Neural cell (in vitro differentiated cells): ENCODE data around the gene SMOC1.

ENCODE experiments used
- CTCF ChIP-seq: fragments of 450-650 bp; IDR thresholded peaks from 2 replicates; pipeline ENCODE4 v1.5.1; 2014; ENCODE audit warnings: antibody characterized with exemption, mild to moderate bottlenecking, moderate library complexity; ENCODE audit not compliant: poor library complexity, severe bottlenecking
- EP300 ChIP-seq: fragments of 450-650 bp; conservative IDR thresholded peaks from 2 replicates; pipeline ENCODE4 v1.6.1; 2014; ENCODE audit warnings: antibody characterized with exemption, mild to moderate bottlenecking, moderate library complexity; ENCODE audit not compliant: poor library complexity, severe bottlenecking
- EZH2 ChIP-seq: fragments of 200-600, 300-800 bp; shearing (Covaris generic), sonication (generic); IDR thresholded peaks from 2 replicates; pipeline ENCODE4 v1.6.1; 2014; ENCODE audit warnings: antibody characterized with exemption, low read length, borderline replicate concordance, mild to moderate bottlenecking; ENCODE audit not compliant: insufficient read depth, poor library complexity, severe bottlenecking
- MXI1 ChIP-seq: fragments of 450-650 bp; conservative IDR thresholded peaks from 2 replicates; pipeline ENCODE4 v1.6.1; 2014; ENCODE audit warnings: antibody characterized with exemption, mild to moderate bottlenecking; ENCODE audit not compliant: poor library complexity, severe bottlenecking
- POLR2AphosphoS5 ChIP-seq: IDR thresholded peaks from 2 replicates; pipeline ENCODE4 v1.6.1; 2012
- RAD21 ChIP-seq: fragments of 450-650 bp; conservative IDR thresholded peaks from 2 replicates; pipeline ENCODE4 v1.6.1; 2014; ENCODE audit warnings: antibody characterized with exemption, mild to moderate bottlenecking, moderate library complexity
- REST ChIP-seq: IDR thresholded peaks from 2 replicates; pipeline ENCODE4 v1.6.1; 2012; ENCODE audit warnings: borderline replicate concordance
- TAF1 ChIP-seq: IDR thresholded peaks from 2 replicates; pipeline ENCODE4 v1.6.1; 2012; ENCODE audit warnings: low read depth

GRCh38 chr14:69858801-69859200 lies 20.4 kb upstream of the SMOC1 start:
- no peak for TF ChIP-seq CTCF
- no peak for TF ChIP-seq MXI1
- TF ChIP-seq EP300 = no peak
- no peak for TF ChIP-seq EZH2
- TF ChIP-seq RAD21 = no peak
- no peak for TF ChIP-seq POLR2AphosphoS5
- no peak for TF ChIP-seq TAF1
- no peak for TF ChIP-seq REST
